NCI-H82 treated with DMSO at 0.1 percent for 48 hours (cell line): ENCODE data around the gene ADAMTS6.

Experiments used
- DNase-seq: peaks from one replicate; lab custom pipeline; 2025; ENCODE audit not compliant: unreplicated experiment; lab: John Stamatoyannopoulos, UW

ADAMTS6 gene

DNA sequence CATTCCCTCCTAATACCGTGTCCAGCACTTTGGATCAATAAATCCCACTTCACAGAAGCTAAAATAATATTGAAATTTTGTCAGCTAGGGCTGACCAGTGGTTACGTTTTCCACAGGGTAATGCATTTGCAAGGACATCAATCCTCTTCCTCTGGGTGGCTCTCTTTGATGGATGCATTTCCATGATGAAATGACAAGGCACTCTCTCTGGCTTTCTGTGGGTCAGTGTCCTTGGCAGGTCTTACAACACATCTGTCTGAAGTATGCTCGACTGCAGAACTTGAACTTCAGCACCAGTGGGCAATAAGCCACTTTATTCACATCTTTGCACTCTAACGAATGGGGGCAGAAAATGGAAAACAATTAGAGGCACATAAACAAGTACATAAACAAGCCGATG is 330.1 kb downstream of the ADAMTS6 start:
- DNase-seq: no peak

DNA sequence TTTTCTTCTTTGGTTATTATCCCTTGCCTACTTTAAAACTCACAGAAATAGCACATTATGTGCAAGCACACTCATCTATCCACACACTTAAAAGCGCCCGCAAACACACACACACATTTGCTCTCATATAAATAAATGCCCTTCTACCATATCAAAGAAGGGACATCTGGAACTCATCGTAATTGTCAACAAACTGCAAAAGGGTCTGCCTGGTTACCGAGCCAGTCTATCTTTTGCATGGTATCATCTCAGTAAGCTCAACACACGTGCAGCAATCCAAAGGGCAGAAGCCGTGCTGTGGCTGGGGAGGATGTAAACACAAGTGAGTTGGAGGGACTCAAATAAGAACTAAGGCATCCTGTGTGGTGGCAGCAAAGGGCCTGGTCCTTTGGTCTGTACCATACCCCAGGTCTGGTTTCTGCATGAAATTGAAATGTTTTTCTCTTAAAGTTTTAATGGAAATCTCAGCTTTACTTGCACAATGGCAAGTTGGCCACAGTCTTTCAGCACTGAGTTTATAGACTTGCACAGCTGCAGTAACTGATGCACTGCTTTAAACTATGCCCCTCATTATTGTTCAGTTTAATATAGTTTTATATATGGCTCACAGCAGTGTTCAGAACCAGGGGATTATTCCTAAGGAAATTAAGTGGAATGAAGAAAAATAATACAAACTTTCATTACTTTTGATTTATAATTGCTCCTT is 331.0 kb downstream of the ADAMTS6 start:
- DNase-seq: no peak

DNA sequence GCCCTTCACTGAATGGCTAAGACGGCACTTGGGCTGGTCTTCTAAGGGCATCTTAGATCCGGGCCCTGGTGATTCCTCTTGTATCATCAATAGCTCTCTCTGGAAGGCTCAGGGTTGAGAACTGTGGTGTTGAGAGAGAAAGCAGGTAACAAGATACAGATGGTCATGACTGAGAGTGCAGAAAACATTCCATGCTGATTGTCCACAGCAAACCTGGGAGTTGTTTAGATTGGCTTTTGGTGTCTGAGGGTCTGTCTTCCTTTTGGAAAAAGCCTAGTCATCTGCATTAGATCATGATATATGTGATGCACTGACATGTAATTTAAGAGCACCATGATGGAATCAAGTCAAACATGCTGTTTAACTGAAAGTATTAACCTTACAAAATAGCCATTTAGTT is 331.9 kb downstream of the ADAMTS6 start:
- DNase-seq: no peak

DNA sequence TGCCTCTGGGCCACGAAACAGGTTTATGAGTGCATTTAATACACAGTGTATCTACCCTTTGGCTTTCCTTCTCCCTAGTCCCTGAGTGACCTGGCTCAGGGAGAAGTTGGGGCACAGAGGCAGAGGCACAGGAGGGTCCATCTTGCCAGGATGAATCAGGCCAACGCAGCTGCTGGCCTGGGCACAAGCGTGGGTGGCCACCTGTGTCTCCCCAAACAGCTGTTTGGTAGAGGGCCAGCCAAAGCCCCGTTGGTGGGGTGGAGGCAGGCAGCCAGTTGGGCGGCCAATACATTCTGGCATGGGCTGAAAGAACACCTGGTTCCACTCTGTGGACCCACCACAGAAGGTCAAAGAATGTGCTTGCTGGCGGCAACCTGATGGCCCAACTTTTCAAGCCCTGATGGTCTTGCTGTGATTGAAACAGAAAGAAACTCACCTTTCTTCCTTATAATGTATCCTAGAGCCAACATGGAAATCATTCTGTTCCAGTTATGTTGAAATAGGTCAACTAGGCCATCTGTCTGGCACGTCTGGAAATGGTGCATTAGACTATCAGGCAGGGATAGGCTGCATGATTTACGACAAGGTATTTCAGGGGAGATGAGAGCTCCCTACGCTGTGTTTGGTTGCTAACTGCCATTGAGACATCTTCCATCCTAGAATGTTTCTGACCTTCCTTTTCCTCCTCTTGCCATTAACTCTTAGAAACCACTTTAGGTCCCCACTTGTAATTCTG is 337.4 kb downstream of the ADAMTS6 start:
- DNase-seq: no peak

DNA sequence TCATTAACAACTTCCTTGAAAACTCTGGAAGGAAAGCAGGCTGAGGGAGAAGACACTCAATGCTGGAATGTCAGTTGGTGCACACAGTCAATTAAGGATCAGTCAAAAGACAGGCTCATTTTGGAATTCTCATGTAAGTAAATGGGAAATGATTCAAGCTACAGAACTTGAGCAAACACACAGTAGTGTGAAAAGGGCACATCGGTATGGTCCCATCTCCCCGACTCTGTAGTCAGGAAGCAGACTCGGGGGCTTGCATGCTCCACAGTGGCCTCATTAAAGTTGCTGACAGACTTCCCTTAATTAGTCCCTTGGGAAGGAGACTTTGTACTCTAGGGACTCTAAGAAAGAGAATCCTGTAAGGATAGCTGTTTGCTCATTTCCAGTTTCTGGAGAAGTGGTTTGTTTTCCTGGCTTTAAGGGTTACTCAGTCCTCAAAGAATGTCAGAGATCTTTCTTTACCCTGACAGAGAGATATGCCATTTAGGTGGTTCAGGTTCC is 339.2 kb downstream of the ADAMTS6 start:
- peak; percentile 41 for DNase-seq

DNA sequence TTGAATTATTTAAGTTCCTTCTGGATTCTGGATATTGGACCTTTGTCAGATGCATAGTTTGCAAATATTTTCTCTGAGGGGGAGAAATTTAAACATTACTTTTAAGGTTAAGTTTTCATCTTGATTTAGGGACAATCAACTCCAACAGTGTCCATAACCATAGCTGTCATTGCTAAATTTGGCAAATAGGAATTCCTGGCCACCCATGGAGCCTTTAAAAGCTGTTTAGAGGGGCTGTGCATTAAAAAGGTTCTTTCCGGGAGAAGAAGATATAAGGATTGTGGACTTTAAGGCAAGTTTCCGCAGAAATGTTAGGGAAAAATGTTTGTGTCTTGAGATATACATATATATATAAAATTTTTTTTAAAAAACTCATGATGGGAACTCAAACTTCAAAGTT is 339.7 kb downstream of the ADAMTS6 start:
- no peak for DNase-seq

DNA sequence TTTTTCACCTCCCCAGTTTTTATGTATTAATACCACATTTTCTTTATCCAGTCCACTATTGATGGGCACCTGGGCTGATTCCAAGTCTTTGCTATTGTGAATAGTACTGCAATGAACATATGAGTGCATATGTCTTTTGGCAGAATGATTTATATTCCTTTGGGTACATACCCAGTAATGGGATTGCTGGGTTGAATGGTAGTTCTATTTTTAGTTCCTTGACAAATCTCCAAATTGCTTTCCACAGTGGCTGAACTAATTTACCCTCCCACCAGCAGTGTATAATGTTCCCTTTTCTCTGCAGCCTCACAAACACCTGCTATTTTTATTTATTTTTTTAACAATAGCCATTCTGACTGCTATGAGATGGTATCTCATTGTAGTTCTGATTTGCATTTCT is 340.2 kb downstream of the ADAMTS6 start:
- peak; percentile 12 for DNase-seq

DNA sequence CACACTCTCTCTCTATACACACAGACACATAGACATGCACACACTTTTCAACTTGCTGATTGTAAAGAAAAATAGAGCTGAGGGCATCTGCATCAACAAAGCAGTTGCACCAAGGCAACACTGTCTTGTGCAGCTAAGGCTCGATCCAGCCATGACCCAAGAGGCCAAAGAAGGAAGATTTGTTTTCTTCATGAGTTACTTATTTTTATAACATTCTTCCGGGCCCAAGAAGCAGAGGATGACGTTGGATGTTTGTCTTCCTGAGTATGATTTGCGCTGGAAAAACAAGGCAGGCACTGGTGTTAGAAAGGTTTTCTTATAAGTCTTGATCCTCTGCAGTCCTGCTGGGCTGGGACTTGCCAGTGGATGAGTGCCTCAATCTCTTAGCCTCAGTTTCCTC is 344.1 kb downstream of the ADAMTS6 start:
- DNase-seq: no peak

DNA sequence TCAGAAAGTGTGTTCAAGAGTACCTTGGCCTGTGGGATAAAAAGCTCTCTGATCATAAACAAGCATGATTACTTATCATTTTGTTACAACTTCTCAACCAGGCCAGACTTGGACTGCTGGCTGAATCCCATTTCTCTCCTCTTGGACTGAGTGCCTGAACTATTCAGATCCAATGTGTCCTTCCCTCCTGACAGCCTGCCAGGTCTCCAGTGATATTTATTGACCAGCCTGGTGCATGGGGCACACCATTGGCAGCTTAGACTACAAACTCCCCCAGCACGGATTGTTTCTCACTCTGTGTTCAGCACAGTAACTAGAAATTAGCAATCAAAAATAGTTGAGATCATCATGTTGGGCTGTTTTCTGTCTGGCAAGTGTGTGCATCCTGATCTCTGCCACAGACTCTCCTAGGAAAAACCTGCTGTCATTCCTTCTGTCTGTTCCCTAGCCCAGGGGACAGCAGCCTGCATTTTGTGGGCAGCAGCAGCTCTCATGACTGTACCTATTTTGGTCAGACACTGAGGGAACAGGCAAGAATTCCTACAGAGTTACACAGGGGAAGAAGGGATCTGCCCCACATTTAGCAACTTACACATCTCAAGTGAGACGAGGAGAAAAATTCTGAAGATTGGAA is 348.1 kb downstream of the ADAMTS6 start:
- DNase-seq: no peak

DNA sequence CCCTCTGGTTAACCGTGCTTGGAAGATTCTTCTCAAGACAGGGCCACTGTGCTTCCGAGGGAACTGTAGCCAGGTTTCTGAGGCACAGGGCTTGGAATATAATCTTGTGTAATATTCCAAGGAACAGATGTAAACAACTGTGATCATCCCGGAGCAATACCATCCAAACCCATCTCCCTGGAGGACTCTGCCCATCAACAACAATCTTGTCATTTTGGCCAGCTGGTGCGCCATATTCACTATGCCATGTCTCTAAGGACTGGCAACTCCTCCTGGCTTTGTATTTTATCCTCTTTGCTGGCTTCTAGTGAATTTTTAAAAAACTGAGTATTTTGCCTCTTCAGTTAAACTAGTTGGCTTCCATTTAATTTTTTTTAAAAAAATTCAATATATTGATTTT is 349.3 kb downstream of the ADAMTS6 start:
- no peak for DNase-seq

DNA sequence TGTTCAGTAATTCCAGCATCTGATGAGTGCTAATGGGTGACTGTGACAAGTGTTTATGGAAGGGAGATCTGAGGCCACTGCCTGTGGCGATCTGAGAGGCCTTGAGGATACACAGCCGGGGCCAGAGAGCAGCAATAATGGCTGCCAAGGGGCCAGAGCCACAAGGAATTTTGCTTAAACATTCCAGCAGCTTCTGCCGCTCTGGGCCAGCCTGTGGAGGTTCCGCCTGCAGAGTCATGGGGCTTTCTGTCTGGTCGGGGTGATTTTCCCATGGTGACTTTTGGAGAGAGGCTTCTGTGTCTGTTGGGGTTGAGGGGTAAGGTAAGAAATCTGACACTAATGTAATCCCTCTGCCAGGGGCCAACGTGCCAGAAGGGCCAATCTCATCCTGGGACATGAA is 353.5 kb downstream of the ADAMTS6 start:
- no peak for DNase-seq

DNA sequence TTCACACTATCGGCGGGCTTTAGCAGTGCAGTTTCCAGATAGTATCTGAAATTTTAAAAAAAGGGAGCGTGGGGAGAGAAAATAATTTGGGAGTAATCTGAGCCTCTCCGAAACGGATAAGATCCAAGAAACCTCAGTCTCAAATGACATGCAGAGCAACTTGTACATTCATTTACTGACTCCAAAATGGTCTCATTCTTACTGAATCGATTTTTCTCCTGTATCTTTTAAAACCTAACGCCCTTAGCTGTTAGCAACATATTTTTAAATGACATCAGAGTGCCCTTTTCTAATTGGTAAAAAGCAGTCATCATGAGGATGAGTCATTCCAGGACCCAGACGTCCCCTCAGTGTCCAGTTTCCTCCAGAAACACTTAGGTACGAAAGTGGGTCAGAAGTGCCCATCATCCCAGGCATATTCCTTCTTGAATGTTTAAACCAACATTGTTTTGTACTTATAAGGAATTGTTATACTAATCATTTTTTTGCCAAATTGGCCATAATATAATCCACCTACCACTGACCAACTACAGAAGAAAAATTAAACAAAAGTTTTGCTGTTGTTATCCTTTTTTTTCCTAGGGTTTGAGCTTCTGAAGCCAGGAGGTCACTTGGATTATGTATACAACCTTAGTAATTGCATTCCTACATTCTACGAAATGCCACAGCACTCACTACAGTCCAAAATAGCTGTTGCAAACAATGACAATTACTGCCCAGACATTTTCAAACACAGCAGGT is 354.4 kb downstream of the ADAMTS6 start:
- no peak for DNase-seq

DNA sequence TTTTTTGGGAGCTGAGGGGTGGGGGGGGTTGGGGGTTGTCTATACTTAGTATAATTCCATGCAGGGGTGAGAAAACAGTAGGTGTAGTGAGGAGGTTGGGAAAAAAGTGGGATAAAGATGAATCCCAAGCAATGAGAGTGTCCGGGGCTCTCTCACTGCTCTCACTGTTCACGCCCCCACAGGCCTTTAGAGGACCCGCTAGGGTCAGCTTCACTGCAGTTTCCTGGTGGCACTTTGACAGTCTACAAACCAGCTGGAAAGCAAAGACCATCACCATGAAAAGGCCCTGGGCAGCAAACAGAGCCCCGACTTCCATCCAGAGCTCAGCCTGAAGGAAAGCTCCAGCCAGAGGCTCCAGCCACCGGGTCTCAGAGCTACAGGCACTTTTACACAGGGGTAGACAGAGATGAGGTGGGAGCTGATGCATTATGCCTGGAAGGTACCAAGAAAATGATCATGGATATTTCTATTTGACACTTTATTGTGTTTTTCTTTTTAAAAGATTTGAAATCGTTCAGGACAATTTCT is 355.1 kb downstream of the ADAMTS6 start:
- no peak for DNase-seq

DNA sequence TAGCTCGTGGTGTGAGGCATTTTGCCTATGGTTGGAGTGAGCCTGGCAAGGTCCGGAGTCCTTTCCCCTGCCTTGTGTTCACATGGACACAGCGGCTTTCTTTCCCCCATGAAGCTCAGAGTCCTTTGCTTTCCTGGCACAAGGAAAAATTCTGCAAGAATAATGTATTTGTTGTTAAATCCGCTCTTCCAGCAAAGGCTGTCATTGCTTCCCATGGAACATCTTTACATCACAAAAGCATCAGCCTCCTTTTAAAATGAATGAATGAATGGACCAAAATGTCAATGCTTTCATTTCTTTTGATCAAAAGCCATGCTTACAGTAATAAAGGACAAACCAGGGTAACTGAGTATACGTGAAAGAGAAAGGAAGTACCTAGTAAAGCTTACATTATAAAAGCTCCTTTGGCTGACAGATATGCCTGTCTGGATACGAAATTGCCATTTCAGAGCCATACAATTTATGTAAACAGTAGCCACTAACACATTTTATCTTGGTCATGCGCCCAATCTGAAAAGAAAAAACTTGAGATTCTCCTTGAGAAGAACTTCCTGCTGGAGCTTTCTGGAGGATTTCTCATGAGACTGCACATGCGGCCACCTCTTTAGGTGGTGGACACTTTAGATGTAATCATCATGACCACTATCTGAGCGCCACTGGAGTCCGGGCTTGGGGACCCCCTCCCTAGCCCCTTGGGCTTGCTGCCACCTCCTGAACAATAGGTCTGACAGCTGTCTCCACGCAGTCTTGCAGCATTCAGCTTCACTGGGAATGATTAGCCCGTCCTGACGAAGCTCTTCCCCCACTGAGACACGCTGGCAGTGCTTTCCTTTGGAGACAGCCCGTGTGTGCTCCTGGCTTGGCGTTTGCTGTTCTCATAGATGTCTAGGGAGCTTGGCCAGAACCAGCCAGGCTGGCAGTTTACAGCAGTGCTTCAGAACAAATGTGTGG is 355.9 kb downstream of the ADAMTS6 start:
- no peak for DNase-seq

DNA sequence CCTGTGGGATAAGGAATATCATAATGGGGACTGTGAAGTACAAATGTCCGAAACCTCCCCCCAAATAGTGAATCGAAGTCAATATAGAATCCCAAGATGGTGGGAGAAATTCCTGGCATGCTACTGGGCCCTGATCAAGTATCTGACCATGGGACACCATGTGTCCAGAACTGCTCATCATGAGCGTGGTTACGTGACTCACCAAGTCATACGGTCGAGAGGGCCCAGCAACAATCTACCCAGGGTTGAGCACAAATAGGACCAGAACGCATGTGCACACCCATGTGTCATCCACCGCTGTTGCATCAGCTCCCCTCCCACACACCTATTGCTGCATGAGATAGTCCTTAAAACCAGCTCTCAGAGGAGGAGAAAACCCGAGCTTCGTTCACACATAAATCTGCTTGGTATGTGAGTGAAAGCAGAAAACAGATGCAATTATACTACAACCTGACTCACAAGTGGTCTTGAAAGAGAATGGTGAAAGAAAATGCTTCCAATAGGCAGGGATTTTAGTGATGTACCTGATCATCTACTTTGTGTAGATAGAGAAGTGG is 359.8 kb downstream of the ADAMTS6 start:
- DNase-seq: no peak

DNA sequence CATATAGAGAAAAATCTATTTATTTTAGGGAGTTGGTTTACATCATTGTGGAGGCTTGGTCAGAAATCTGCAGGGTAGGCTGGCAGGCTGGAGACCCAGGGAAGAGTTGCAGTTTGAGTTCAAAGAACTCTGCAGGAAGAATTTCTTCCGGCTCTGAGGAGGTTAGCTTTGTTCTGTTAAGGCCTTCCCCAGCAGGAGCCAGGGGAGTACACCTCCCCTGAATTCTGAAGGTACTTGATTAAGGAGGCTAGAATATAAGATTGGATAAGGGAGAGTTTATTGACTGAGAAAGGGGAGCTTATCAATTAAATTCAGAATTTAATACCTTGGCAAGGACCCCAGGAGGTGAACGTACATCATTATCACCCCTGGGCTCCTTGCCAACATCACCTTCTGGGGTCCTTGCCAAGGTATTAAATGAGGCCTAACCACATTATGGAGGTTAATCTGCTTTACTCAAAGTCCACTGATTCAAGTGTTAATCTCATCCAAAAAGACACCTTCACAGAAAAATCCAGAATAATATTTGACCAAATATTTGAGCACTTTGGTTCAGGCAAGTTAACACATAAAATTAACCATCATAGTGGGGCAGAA is 361.3 kb downstream of the ADAMTS6 start:
- peak; percentile 90 for DNase-seq

DNA sequence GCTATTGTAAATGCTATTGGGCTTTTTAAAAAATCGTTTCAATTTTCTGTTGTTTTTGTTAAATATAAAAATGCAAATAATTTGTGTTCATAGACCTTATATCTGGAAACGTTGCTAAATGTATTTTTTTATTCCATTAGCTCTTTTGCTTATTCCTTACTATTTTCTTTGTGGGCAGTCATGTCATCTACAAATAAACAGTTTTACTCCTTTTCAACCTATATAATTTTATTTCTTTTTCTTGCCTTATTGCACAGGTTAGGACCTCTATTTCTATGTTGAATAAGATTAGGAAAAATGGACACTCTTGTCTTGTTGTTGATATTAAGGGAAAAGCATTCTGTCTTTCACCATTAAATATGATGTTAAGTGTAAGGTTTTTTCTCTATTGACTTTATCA is 364.2 kb downstream of the ADAMTS6 start:
- DNase-seq: no peak

DNA sequence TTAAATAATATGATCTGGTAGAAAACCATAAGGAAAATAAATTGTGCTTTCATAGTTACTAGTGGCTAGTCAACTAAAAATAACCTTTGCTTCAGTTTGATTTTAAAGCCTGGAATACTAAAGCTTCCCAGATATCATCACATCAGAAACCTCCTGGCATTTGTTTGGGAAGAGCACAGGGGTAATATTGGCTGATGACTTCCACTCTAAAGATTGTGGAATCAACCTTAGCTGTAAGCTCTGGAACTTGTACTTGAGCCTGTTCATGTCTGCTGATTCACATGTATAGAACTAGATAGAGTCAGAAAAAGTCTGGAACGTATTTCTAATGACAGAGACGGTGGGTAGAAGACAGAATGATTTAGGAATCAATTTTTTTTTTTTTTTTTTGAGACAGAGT is 367.9 kb downstream of the ADAMTS6 start:
- DNase-seq: no peak

DNA sequence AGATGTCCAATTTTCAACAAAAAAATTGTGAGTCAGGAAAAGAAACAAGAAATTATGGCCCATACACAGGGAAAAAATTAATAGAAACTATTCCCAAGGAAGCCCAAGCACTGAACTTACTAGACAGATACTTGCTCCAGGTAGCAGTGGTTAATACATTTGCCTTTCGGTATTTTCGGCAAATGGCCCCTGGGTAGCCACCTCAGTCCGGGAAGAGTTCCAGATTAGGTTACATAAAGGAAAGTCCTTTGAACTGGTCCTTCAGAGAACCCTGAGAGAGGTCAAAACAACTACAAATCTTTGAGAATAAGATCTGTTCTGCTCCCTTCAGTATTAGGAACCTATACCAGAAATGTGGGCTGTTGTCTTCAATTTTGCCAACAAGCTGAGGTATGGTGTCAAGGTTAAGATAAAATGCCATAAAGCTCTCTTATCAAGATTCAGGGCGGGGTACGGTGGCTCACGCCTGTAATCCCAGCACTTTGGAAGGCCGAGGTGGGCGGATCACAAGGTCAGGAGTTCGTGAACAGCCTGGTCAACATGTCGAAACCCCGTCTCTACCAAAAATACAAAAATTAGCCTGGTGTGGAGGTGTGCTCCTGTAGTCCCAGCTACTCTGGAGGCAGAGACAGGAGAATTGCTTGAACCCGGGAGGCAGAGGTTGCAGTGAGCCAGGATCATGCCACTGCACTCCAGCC is 369.6 kb downstream of the ADAMTS6 start:
- DNase-seq: no peak
